B cell (primary cell): ENCODE measurements around the gene UGT1A6. TPM values are rescaled to one million over a fixed set of nuclear protein-coding genes. Genes with fewer than 3 reads are reported as not detected.

Experiments
- ATAC-seq: fragments of 200-7000 bp; cut with Tn5 transposase; one replicate; pipeline ENCODE4 v1.10.0; 2021; ENCODE audit warnings: low read depth, mild to moderate bottlenecking, moderate number of reproducible peaks, moderate library complexity
- CTCF ChIA-PET: fragments of 350-600 bp; sonication (Branson Sonifier 250); formaldehyde crosslinking; loops from one replicate; lab custom pipeline; 2021; ENCODE audit warnings: antibody characterized with exemption, inconsistent platforms; lab: Charles Lee
- POLR2A ChIA-PET: fragments of 350-600 bp; sonication (Branson Sonifier 250); formaldehyde crosslinking; loops from one replicate; lab custom pipeline; 2021; ENCODE audit warnings: antibody characterized with exemption; lab: Charles Lee
- DNase-seq: peaks from one replicate; pipeline ENCODE4 v3.0.0; 2013
- H2AFZ ChIP-seq: 2 replicates; pipeline ENCODE4 v1.6.1; 2012; ENCODE audit warnings: mild to moderate bottlenecking, low read depth, low read length; ENCODE audit not compliant: insufficient read depth, poor library complexity, severe bottlenecking
- H3K27ac ChIP-seq, 2 donors: 1 replicate in 1 of 2; 2 replicates in 1 of 2; pipeline ENCODE4 v1.5.1; 2012 to 2013; ENCODE audit warnings: low read length in 2 of 2, mild to moderate bottlenecking in 2 of 2, moderate library complexity in 1 of 2
- H3K27me3 ChIP-seq, 4 experiments: fragments of 200-600 bp in 1 of 4; sonication (generic) in 1 of 4; replicated peaks in 1 of 4; 1 replicate in 2 of 4; 2 replicates in 2 of 4; pipeline versions ENCODE4 v1.6.1 to v1.7.0; 2013 to 2016; ENCODE audit warnings: low read length in 3 of 4, mild to moderate bottlenecking in 2 of 4, mixed read lengths in 1 of 4, moderate library complexity in 1 of 4; ENCODE audit not compliant: insufficient read depth in 4 of 4, control insufficient read depth in 3 of 4; ENCODE audit errors: control extremely low read depth in 1 of 4
- H3K36me3 ChIP-seq, 2 experiments: replicated peaks in 1 of 2; 1 replicate in 1 of 2; 2 replicates in 1 of 2; pipeline versions ENCODE4 v1.6.1 to v1.7.1; 2013; ENCODE audit warnings: low read length in 1 of 2; ENCODE audit not compliant: insufficient read depth in 2 of 2, control insufficient read depth in 1 of 2; ENCODE audit errors: control extremely low read depth in 1 of 2, extremely low read depth in 1 of 2
- H3K4me1 ChIP-seq, 2 donors: fragments of 200-600 bp in 1 of 2; sonication (generic) in 1 of 2; 1 replicate in 1 of 2; 2 replicates in 1 of 2; pipeline versions ENCODE4 v1.5.1 to v1.6.1; 2013 to 2017; ENCODE audit warnings: low read length in 2 of 2; ENCODE audit not compliant: control insufficient read depth in 2 of 2, insufficient read depth in 2 of 2
- H3K4me2 ChIP-seq: replicated peaks from 2 replicates; pipeline ENCODE3; 2012; ENCODE audit warnings: mild to moderate bottlenecking, low read depth, low read length; ENCODE audit not compliant: poor library complexity, severe bottlenecking
- H3K4me3 ChIP-seq, 5 experiments: fragments of 200-600 bp in 1 of 5; sonication (generic) in 1 of 5; 1 replicate in 3 of 5; 2 replicates in 2 of 5; pipeline versions ENCODE4 v1.5.1 to v1.7.0; 2011 to 2016; ENCODE audit warnings: low read length in 4 of 5, mild to moderate bottlenecking in 4 of 5, low read depth in 2 of 5, control low read depth in 1 of 5, moderate library complexity in 1 of 5; ENCODE audit not compliant: insufficient read depth in 1 of 5; ENCODE audit errors: control extremely low read depth in 1 of 5, extremely low read depth in 1 of 5
- H3K79me2 ChIP-seq: fragments of 200-600 bp; sonication (generic); one replicate; pipeline ENCODE4 v1.6.0; 2016; ENCODE audit warnings: low read length; ENCODE audit not compliant: control insufficient read depth, insufficient read depth
- H3K9ac ChIP-seq: fragments of 200-600 bp; sonication (generic); 2 replicates; pipeline ENCODE4 v1.6.1; 2017; ENCODE audit warnings: mild to moderate bottlenecking, low read length, moderate library complexity
- H3K9me3 ChIP-seq, 3 donors: one replicate each; pipeline versions ENCODE4 v1.6.1 to v1.7.1; 2013; ENCODE audit warnings: low read length in 2 of 3; ENCODE audit not compliant: control insufficient read depth in 2 of 3, insufficient read depth in 1 of 3; ENCODE audit errors: control extremely low read depth in 1 of 3
- H4K20me1 ChIP-seq: 2 replicates; pipeline ENCODE4 v1.6.0; 2012; ENCODE audit warnings: mild to moderate bottlenecking, low read length; ENCODE audit not compliant: insufficient read depth, control insufficient read depth, poor library complexity, severe bottlenecking
- H3K27ac Mint-ChIP-seq: one replicate; pipeline ENCODE4 v1.8.0; 2021; ENCODE audit warnings: mixed read lengths
- H3K27me3 Mint-ChIP-seq: one replicate; pipeline ENCODE4 v1.8.0; 2021; ENCODE audit warnings: mixed read lengths
- H3K4me1 Mint-ChIP-seq: one replicate; pipeline ENCODE4 v1.8.0; 2021; ENCODE audit warnings: mixed read lengths
- H3K4me3 Mint-ChIP-seq: one replicate; pipeline ENCODE4 v1.8.0; 2021; ENCODE audit warnings: mixed read lengths
- H3K9me3 Mint-ChIP-seq: one replicate; pipeline ENCODE4 v1.8.0; 2022; ENCODE audit warnings: mixed read lengths; ENCODE audit not compliant: insufficient read depth
- EZH2 ChIP-seq: IDR thresholded peaks from 2 replicates; pipeline ENCODE4 v1.6.1; 2012; ENCODE audit warnings: borderline replicate concordance, low read depth, mild to moderate bottlenecking, moderate library complexity, low read length; ENCODE audit not compliant: insufficient read depth, poor library complexity, severe bottlenecking
- WGBS: methylation state at CpG from one replicate; pipeline ENCODE4 v1.1.5; 2013; ENCODE audit warnings: missing lambda C conversion rate; ENCODE audit not compliant: insufficient coverage; 5-methylcytosine and 5-hydroxymethylcytosine counted together
- intact Hi-C: fragments of 100-400 bp; cut with micrococcal nuclease; formaldehyde crosslinking; loops from one replicate; pipeline ENCODE4 v1.10.0; 2022
- polyA plus RNA-seq: library from polyadenylated mRNA; depleted of rRNA; stranded (reverse); fragments of >200 nt; gene quantifications from 2 replicates; pipeline ENCODE4 v1.2.3, GENCODE V29; 2012
- total RNA-seq, 2 donors: library from RNA; stranded (reverse); fragments of 120-200 nt in 1 of 2; gene quantifications; 1 replicate in 1 of 2; 2 replicates in 1 of 2; pipeline versions ENCODE4 v1.2.3 to v1.2.4, GENCODE V29; 2013 to 2022
- TF ChIP-seq, protein P1 (sequence below): fragments of 200-600 bp; IDR thresholded peaks from one replicate; pipeline ENCODE4 v1.8.0; 2022; ENCODE audit warnings: antibody characterized with exemption, mild to moderate bottlenecking

Gene UGT1A6
- total and polyA plus RNA-seq, 2 donors (not counting 1 experiment from before 2014, with no cell fraction given): not detected

GRCh38 chr2:233712611-233713261, 20.0 kb downstream of the UGT1A6 start, which contains the start of gene UGT1A5:
Gene UGT1A5 (plus strand): TSS chr2:233712907. CDS start chr2:233712992, 85 bp downstream.
- H3K4me3 ChIP-seq: no peak within 1 kb of the TSS
- ATAC-seq: no peak
- H3K36me3 ChIP-seq: no peaks in the 10 kb centered on the region
- H3K27me3 Mint-ChIP-seq: peaks cover 26% of the 10 kb centered on the region
- H3K79me2 ChIP-seq: no peaks in the 10 kb centered on the region
- no peaks in the 10 kb centered on the region for H4K20me1 ChIP-seq
- H3K9me3 ChIP-seq: no peaks in the 10 kb centered on the region
- H3K4me1 ChIP-seq: no peaks in the 10 kb centered on the region
- H3K27me3 ChIP-seq: peaks cover 0 to 8% (median 0%) of the 10 kb centered on the region in 4 experiments
- CTCF ChIA-PET: interaction anchor here (1.4 to 2.5 kb wide), 4 partner anchors 264 to 312 kb away, joined by 5 to 9 read pairs (median 7); no protein-coding TSS in a partner anchor
- H3K4me3 Mint-ChIP-seq: no peak within 1 kb of the TSS
- no peak within 1 kb of the TSS for H3K9ac ChIP-seq
- intact Hi-C loops: no loop called here
- no peak within 1 kb of the TSS for H3K27ac Mint-ChIP-seq
- 86% methylated on average over 13 of the region's 14 CpGs for WGBS
- H3K27ac ChIP-seq: no peak within 1 kb of the TSS
- TF ChIP-seq, protein P1, sequence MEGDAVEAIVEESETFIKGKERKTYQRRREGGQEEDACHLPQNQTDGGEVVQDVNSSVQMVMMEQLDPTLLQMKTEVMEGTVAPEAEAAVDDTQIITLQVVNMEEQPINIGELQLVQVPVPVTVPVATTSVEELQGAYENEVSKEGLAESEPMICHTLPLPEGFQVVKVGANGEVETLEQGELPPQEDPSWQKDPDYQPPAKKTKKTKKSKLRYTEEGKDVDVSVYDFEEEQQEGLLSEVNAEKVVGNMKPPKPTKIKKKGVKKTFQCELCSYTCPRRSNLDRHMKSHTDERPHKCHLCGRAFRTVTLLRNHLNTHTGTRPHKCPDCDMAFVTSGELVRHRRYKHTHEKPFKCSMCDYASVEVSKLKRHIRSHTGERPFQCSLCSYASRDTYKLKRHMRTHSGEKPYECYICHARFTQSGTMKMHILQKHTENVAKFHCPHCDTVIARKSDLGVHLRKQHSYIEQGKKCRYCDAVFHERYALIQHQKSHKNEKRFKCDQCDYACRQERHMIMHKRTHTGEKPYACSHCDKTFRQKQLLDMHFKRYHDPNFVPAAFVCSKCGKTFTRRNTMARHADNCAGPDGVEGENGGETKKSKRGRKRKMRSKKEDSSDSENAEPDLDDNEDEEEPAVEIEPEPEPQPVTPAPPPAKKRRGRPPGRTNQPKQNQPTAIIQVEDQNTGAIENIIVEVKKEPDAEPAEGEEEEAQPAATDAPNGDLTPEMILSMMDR: no peak
- no peak for TF ChIP-seq EZH2
- POLR2A ChIA-PET: no interaction called here
- no peaks in the 10 kb centered on the region for H3K9me3 Mint-ChIP-seq
- DNase-seq: no peak
- H3K4me1 Mint-ChIP-seq: peaks cover 3% of the 10 kb centered on the region
- H3K4me2 ChIP-seq: no peak within 1 kb of the TSS
- H2AFZ ChIP-seq: no peak within 1 kb of the TSS

DNA sequence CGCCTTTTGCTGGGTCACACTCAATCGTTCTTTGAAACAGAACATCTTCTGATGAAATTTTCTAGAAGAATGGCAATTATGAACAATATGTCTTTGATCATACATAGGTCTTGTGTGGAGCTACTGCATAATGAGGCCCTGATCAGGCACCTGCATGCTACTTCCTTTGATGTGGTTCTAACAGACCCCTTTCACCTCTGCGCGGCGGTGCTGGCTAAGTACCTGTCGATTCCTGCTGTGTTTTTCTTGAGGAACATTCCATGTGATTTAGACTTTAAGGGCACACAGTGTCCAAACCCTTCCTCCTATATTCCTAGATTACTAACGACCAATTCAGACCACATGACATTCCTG, 20.5 kb downstream of the UGT1A6 start:
- no peak overlapping the region for H3K4me3 Mint-ChIP-seq
- H3K27me3 ChIP-seq: peaks cover 0 to 8% (median 0%) of the 10 kb centered on the region in 4 experiments
- WGBS: 100% methylated on average over 2 of the region's 7 CpGs
- DNase-seq (no peak), ATAC-seq (no peak)
- no peak for TF ChIP-seq EZH2
- TF ChIP-seq, protein P1: no peak
- no peak overlapping the region for H3K9ac ChIP-seq
- POLR2A ChIA-PET: no interaction called here
- CTCF ChIA-PET: interaction anchor here (2.0 to 2.5 kb wide), 2 partner anchors 265 to 309 kb away, joined by 8 to 9 read pairs; no protein-coding TSS in a partner anchor
- no peaks in the 10 kb centered on the region for H3K9me3 ChIP-seq
- H3K4me1 ChIP-seq: no peaks in the 10 kb centered on the region
- no peaks in the 10 kb centered on the region for H4K20me1 ChIP-seq
- H3K27me3 Mint-ChIP-seq: peaks cover 29% of the 10 kb centered on the region
- no peaks in the 10 kb centered on the region for H3K36me3 ChIP-seq
- intact Hi-C loops: no loop called here
- H3K27ac Mint-ChIP-seq: no peak overlapping the region
- H3K9me3 Mint-ChIP-seq: no peaks in the 10 kb centered on the region
- H3K27ac ChIP-seq: no peak overlapping the region
- H3K4me1 Mint-ChIP-seq: peaks cover 3% of the 10 kb centered on the region
- no peak overlapping the region for H2AFZ ChIP-seq
- no peaks in the 10 kb centered on the region for H3K79me2 ChIP-seq
- H3K4me2 ChIP-seq: no peak overlapping the region
- no peak overlapping the region for H3K4me3 ChIP-seq
